Pancreas (tissue), 10 donors: ENCODE data around the gene PCYOX1L. TPM values are rescaled to one million over a fixed set of nuclear protein-coding genes. Genes with fewer than 3 reads are reported as not detected.

Experiments used
- ATAC-seq, 4 donors: fragments of 200-7000 bp; cut with Tn5 transposase; one replicate each; pipeline versions ENCODE4 v1.8.0 to v1.9.1; 2020; ENCODE audit warnings: mild to moderate bottlenecking in 4 of 4, moderate library complexity in 4 of 4
- DNase-seq, 6 donors: peaks; one replicate each; pipeline ENCODE4 v3.0.0-alpha.2; 2020
- FAIRE-seq: peaks from 2 replicates; lab custom pipeline; 2012; peaks lifted over from hg19 to GRCh38; lab: Jason Lieb, UNC
- H3K27ac ChIP-seq, 4 donors: fragments of 200-600 bp; sonication (generic); 1 replicate in 3 of 4; 2 replicates in 1 of 4; pipeline versions ENCODE4 v1.5.0 to v1.8.0; 2020
- H3K27me3 ChIP-seq, 4 donors: fragments of 200-600 bp; one replicate each; pipeline ENCODE4 v1.8.0; 2021
- H3K36me3 ChIP-seq, 3 donors: fragments of 200-600 bp; sonication (generic) in 1 of 3; one replicate each; pipeline versions ENCODE4 v1.5.0 to v1.8.0; 2020 to 2021
- H3K4me1 ChIP-seq, 3 donors: fragments of 200-600 bp; one replicate each; pipeline ENCODE4 v1.8.0; 2021
- H3K4me3 ChIP-seq, 4 donors: fragments of 200-600 bp; sonication (generic) in 2 of 4; one replicate each; pipeline versions ENCODE4 v1.5.0 to v1.8.0; 2020 to 2021
- H3K9me3 ChIP-seq, 4 donors: fragments of 200-600 bp; one replicate each; pipeline ENCODE4 v1.8.0; 2021
- WGBS, 2 donors: extraction: QIAGEN DNeasy Blood & Tissue Kit; methylation state at CpG; one replicate each; pipeline ENCODE4 v1.1.7; 2013; 5-methylcytosine and 5-hydroxymethylcytosine counted together
- intact Hi-C, 3 donors: fragments of 100-400 bp; cut with DNase I; formaldehyde crosslinking; loops; one replicate each; pipeline versions ENCODE4 v1.11.1 to v1.14.2; 2022
- polyA plus RNA-seq, 2 donors: library from polyadenylated mRNA; stranded (reverse); fragments of 200-250 nt; gene quantifications; one replicate each; pipeline ENCODE4 v1.2.3, GENCODE V29; 2013
- total RNA-seq, 6 donors: library from RNA; stranded (reverse); fragmentation: NEBNext Ultra II Directional in 4 of 6; extraction: Animal tissue kit (Norgen Biotek cat#: 25700) in 4 of 6; gene quantifications; one replicate each; pipeline versions ENCODE4 v1.2.1 to v1.2.4, GENCODE V29; 2021 to 2023
- TF ChIP-seq, protein P1 (sequence below), 4 donors: fragments of 200-600 bp; sonication (generic) in 3 of 4; IDR thresholded peaks; one replicate each; pipeline versions ENCODE4 v1.5.0 to v1.8.0; 2021; ENCODE audit warnings: antibody characterized with exemption in 4 of 4
- donor health status: healthy with polysubstance abuse.
- donor health status: DM: no; HTN: no; CAD: no; lungs with moderate emphysema.
- donor health status: DM: no; HTN: no; CAD: no.
- donor health status: control.
- donor health status: control.
- donor health status: Bipolar disorder and iron deficiency.
- donor health status: DM: yes; HTN: yes; CAD: no.
- donor health status: DM: no; HTN: no; CAD: no.
- donor health status: DM: no; HTN: no; CAD: no.
- donor health status: DM: yes; HTN: yes; CAD: no.

Gene PCYOX1L
- total and polyA plus RNA-seq, 8 donors = 2.1 to 11.5 (median 3.8) TPM

GRCh38 chr5:149383399-149383798 is 25.6 kb downstream of the PCYOX1L start:
- Histone ChIP-seq H3K36me3 (no peaks in the 10 kb centered on the region), H3K27me3 (no peaks in the 10 kb centered on the region), H3K4me1 (no peaks in the 10 kb centered on the region), H3K9me3 (no peaks in the 10 kb centered on the region), H3K27ac (no peak overlapping the region), H3K4me3 (no peak overlapping the region)
- FAIRE-seq (no peak), DNase-seq (no peak), ATAC-seq (peak in 1 of 4 donors; percentile 20)
- TF ChIP-seq, protein P1, sequence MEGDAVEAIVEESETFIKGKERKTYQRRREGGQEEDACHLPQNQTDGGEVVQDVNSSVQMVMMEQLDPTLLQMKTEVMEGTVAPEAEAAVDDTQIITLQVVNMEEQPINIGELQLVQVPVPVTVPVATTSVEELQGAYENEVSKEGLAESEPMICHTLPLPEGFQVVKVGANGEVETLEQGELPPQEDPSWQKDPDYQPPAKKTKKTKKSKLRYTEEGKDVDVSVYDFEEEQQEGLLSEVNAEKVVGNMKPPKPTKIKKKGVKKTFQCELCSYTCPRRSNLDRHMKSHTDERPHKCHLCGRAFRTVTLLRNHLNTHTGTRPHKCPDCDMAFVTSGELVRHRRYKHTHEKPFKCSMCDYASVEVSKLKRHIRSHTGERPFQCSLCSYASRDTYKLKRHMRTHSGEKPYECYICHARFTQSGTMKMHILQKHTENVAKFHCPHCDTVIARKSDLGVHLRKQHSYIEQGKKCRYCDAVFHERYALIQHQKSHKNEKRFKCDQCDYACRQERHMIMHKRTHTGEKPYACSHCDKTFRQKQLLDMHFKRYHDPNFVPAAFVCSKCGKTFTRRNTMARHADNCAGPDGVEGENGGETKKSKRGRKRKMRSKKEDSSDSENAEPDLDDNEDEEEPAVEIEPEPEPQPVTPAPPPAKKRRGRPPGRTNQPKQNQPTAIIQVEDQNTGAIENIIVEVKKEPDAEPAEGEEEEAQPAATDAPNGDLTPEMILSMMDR (IDR thresholded peaks at IDR 0.05) = no peak
- WGBS, 2 donors = 76 to 77% methylated on average over 9 of the region's 9 CpGs
- intact Hi-C loops = loop anchor here in 2 of 3 donors (5.0 kb wide), 2 partner anchors 44 to 179 kb away; no protein-coding TSS in a partner anchor

- DNase-seq (no peak), FAIRE-seq (no peak), ATAC-seq (no peak)
- Histone ChIP-seq H3K27ac (no peak overlapping the region), H3K36me3 (no peaks in the 10 kb centered on the region), H3K27me3 (no peaks in the 10 kb centered on the region), H3K4me3 (no peak overlapping the region), H3K9me3 (no peaks in the 10 kb centered on the region), H3K4me1 (no peaks in the 10 kb centered on the region)
- intact Hi-C loops = no loop called here
- TF ChIP-seq, protein P1 (IDR thresholded peaks at IDR 0.05) = no peak
- 74 to 76% methylated on average over 5 of the region's 5 CpGs for WGBS, 2 donors
Measured at GRCh38 chr5:149386166-149386565, 28.3 kb downstream of the PCYOX1L start.

- DNase-seq (no peak), ATAC-seq (peak in 1 of 4 donors; percentile 37), FAIRE-seq (no peak)
- WGBS, 2 donors = 74% methylated on average over 9 of the region's 9 CpGs
- intact Hi-C loops = no loop called here
- Histone ChIP-seq H3K4me1 (no peaks in the 10 kb centered on the region), H3K9me3 (no peaks in the 10 kb centered on the region), H3K4me3 (no peak overlapping the region), H3K27me3 (no peaks in the 10 kb centered on the region), H3K36me3 (no peaks in the 10 kb centered on the region), H3K27ac (no peak overlapping the region)
- TF ChIP-seq, protein P1 (IDR thresholded peaks at IDR 0.05) = no peak
Measured at GRCh38 chr5:149387081-149387631, 29.3 kb downstream of the PCYOX1L start.

- H3K4me3 ChIP-seq = no peak overlapping the region
- no peaks in the 10 kb centered on the region for H3K9me3 ChIP-seq
- WGBS, 2 donors = 88 to 90% methylated on average over 1 of the region's 1 CpG
- no peaks in the 10 kb centered on the region for H3K36me3 ChIP-seq
- no peak overlapping the region for H3K27ac ChIP-seq
- no peak for DNase-seq
- H3K27me3 ChIP-seq = no peaks in the 10 kb centered on the region
- no peaks in the 10 kb centered on the region for H3K4me1 ChIP-seq
- no peak for FAIRE-seq
- intact Hi-C loops = no loop called here
- ATAC-seq = peak in 1 of 4 donors; percentile 22
- TF ChIP-seq, protein P1 (IDR thresholded peaks at IDR 0.05) = no peak
Measured at GRCh38 chr5:149387982-149388381, 30.1 kb downstream of the PCYOX1L start.

DNA sequence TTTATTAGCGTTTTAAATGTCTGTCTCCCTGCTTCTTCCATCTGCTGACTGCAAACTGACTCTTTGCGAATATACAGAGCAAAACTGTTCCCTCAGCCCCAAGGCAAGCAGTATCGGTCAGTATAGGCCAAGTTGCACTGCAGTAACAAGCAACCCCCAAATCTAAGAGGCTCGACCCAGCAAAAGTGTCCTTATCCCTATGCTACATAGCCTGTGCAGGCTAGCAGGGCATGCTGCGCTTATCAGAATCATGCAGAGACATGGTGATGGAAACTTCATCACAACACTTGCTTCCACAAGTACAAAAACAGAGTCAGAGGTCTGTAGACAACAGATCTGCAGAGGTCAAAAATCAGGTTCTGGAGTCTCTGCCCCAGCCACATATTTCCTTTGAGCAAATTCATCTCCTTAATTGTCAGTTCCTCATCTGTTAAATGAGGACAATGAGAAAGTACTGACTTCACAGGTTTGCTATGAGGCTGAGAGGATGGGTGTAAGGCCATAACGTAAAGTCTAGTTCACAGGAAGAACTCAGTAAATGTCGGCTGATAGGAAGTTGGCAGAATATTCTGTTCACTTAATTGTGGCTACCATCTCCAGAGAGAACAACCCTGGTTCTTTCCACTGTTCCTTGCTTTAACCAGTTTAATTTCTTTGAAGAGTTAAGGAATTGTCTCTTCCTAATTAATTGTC is 30.8 kb downstream of the PCYOX1L start:
- TF ChIP-seq, protein P1 (IDR thresholded peaks at IDR 0.05) = no peak
- Histone ChIP-seq H3K36me3 (no peaks in the 10 kb centered on the region), H3K27me3 (no peaks in the 10 kb centered on the region), H3K27ac (no peak overlapping the region), H3K9me3 (no peaks in the 10 kb centered on the region), H3K4me1 (no peaks in the 10 kb centered on the region), H3K4me3 (no peak overlapping the region)
- WGBS, 2 donors = 75 to 80% methylated on average over 7 of the region's 7 CpGs
- intact Hi-C loops = no loop called here
- DNase-seq = no peak
- no peak for FAIRE-seq
- no peak for ATAC-seq
